H9 (cell line): ENCODE measurements around the gene ASCC1. TPM values are rescaled to one million over a fixed set of nuclear protein-coding genes. Genes with fewer than 3 reads are reported as not detected.

Source experiments
- DNase-seq: peaks from one replicate; pipeline ENCODE4 v3.0.0-alpha.2; 2017
- H2AFZ ChIP-seq: one replicate; pipeline ENCODE4 v1.6.1; 2013; ENCODE audit warnings: mild to moderate bottlenecking, low read length, control low read depth, moderate library complexity
- H2AK5ac ChIP-seq: 2 replicates; pipeline ENCODE4 v1.6.1; 2013; ENCODE audit warnings: low read length, control low read depth, mixed read lengths; ENCODE audit not compliant: insufficient read length
- H2BK120ac ChIP-seq: one replicate; pipeline ENCODE4 v1.6.1; 2013; ENCODE audit warnings: low read depth, mild to moderate bottlenecking, low read length, control low read depth, inconsistent platforms; ENCODE audit not compliant: poor library complexity, severe bottlenecking
- H2BK12ac ChIP-seq: 2 replicates; pipeline ENCODE4 v1.6.1; 2013; ENCODE audit warnings: low read length, control low read depth, mixed read lengths, low read depth; ENCODE audit not compliant: insufficient read length
- H2BK15ac ChIP-seq: 2 replicates; pipeline ENCODE4 v1.6.1; 2013; ENCODE audit warnings: low read depth, low read length, control low read depth
- H2BK20ac ChIP-seq: one replicate; pipeline ENCODE4 v1.6.1; 2013; ENCODE audit warnings: low read depth, mild to moderate bottlenecking, low read length, control low read depth, inconsistent platforms; ENCODE audit not compliant: poor library complexity, severe bottlenecking
- H2BK5ac ChIP-seq: 2 replicates; pipeline ENCODE4 v1.6.1; 2013; ENCODE audit warnings: low read length, control low read depth, mixed read lengths; ENCODE audit not compliant: insufficient read length
- H3K14ac ChIP-seq: 2 replicates; pipeline ENCODE4 v1.6.1; 2013; ENCODE audit warnings: low read length, control low read depth; ENCODE audit not compliant: insufficient read depth
- H3K18ac ChIP-seq: 2 replicates; pipeline ENCODE4 v1.6.1; 2013; ENCODE audit warnings: low read depth, mild to moderate bottlenecking, mixed read lengths, low read length, control low read depth; ENCODE audit not compliant: insufficient read length
- H3K23ac ChIP-seq: 2 replicates; pipeline ENCODE4 v1.6.1; 2013; ENCODE audit warnings: low read length, control low read depth, mixed read lengths, low read depth; ENCODE audit not compliant: insufficient read length
- H3K23me2 ChIP-seq: 2 replicates; pipeline ENCODE4 v1.6.1; 2013; ENCODE audit warnings: low read depth, mild to moderate bottlenecking, mixed read lengths, low read length, control low read depth; ENCODE audit not compliant: insufficient read length, poor library complexity, severe bottlenecking
- H3K27ac ChIP-seq: 2 replicates; pipeline ENCODE4 v1.5.1; 2013; ENCODE audit warnings: low read length, control low read depth, mixed read lengths, low read depth; ENCODE audit not compliant: insufficient read length
- H3K27me3 ChIP-seq: 2 replicates; pipeline ENCODE4 v1.6.1; 2013; ENCODE audit warnings: low read length, control low read depth, inconsistent platforms; ENCODE audit not compliant: insufficient read depth
- H3K4ac ChIP-seq: 2 replicates; pipeline ENCODE4 v1.6.1; 2013; ENCODE audit warnings: low read depth, mild to moderate bottlenecking, control low read depth, inconsistent platforms, low read length, moderate library complexity
- H3K4me1 ChIP-seq: 2 replicates; pipeline ENCODE4 v1.6.1; 2013; ENCODE audit warnings: low read length, control low read depth, inconsistent platforms; ENCODE audit not compliant: insufficient read depth
- H3K4me2 ChIP-seq: 2 replicates; pipeline ENCODE4 v1.6.1; 2013; ENCODE audit warnings: low read length, control low read depth, mixed read lengths; ENCODE audit not compliant: insufficient read length, insufficient read depth
- H3K56ac ChIP-seq: 2 replicates; pipeline ENCODE4 v1.6.1; 2013; ENCODE audit warnings: low read depth, mild to moderate bottlenecking, mixed read lengths, low read length, control low read depth; ENCODE audit not compliant: insufficient read length
- H3K79me1 ChIP-seq: 2 replicates; pipeline ENCODE4 v1.6.1; 2013; ENCODE audit warnings: low read depth, mild to moderate bottlenecking, moderate library complexity, low read length, control low read depth, inconsistent platforms; ENCODE audit not compliant: insufficient read depth, poor library complexity, severe bottlenecking
- H3K79me2 ChIP-seq: 2 replicates; pipeline ENCODE4 v1.6.1; 2013; ENCODE audit warnings: low read length, control low read depth, inconsistent platforms; ENCODE audit not compliant: insufficient read depth
- H3K9ac ChIP-seq: 2 replicates; pipeline ENCODE4 v1.6.1; 2013; ENCODE audit warnings: low read length, control low read depth, mixed read lengths; ENCODE audit not compliant: insufficient read length; ENCODE audit errors: extremely low read depth
- H3K9me3 ChIP-seq: one replicate; pipeline ENCODE4 v1.6.1; 2013; ENCODE audit warnings: low read depth, low read length, inconsistent platforms; ENCODE audit not compliant: control insufficient read depth
- H3T11ph ChIP-seq: one replicate; pipeline ENCODE4 v1.6.1; 2013; ENCODE audit warnings: mild to moderate bottlenecking, low read length, control low read depth, inconsistent platforms
- H4K20me1 ChIP-seq: one replicate; pipeline ENCODE4 v1.6.1; 2013; ENCODE audit not compliant: control insufficient read depth, insufficient read length, insufficient read depth
- H4K5ac ChIP-seq: 2 replicates; pipeline ENCODE4 v1.6.1; 2013; ENCODE audit warnings: low read depth, mild to moderate bottlenecking, mixed read lengths, low read length, control low read depth; ENCODE audit not compliant: insufficient read length
- H4K8ac ChIP-seq: replicated peaks from 2 replicates; pipeline ENCODE4 v1.6.1; 2013; ENCODE audit warnings: low read length, control low read depth, mixed read lengths, low read depth; ENCODE audit not compliant: insufficient read length
- H4K91ac ChIP-seq: 2 replicates; pipeline ENCODE4 v1.6.1; 2013; ENCODE audit warnings: low read depth, mild to moderate bottlenecking, moderate library complexity, mixed read lengths, low read length, control low read depth; ENCODE audit not compliant: insufficient read length
- H3K27ac Mint-ChIP-seq, 3 experiments: 2 replicates in 2 of 3; 3 replicates in 1 of 3; pipeline ENCODE4 v1.8.0; 2020 to 2021; ENCODE audit warnings: mixed read lengths in 3 of 3, mild to moderate bottlenecking in 1 of 3, moderate library complexity in 1 of 3
- H3K27me3 Mint-ChIP-seq: 2 replicates; pipeline ENCODE4 v1.8.0; 2021; ENCODE audit warnings: low read depth, mild to moderate bottlenecking, moderate library complexity, mixed read lengths
- H3K36me3 Mint-ChIP-seq, 3 experiments: 2 replicates in 2 of 3; 3 replicates in 1 of 3; pipeline ENCODE4 v1.8.0; 2020 to 2021; ENCODE audit warnings: low read depth in 3 of 3, mixed read lengths in 3 of 3; ENCODE audit not compliant: insufficient read depth in 1 of 3
- H3K4me1 Mint-ChIP-seq, 2 experiments: 2 replicates each; pipeline ENCODE4 v1.8.0; 2020; ENCODE audit warnings: mixed read lengths in 2 of 2
- H3K4me3 Mint-ChIP-seq, 2 experiments: 2 replicates in 1 of 2; 3 replicates in 1 of 2; pipeline ENCODE4 v1.8.0; 2020 to 2021; ENCODE audit warnings: mild to moderate bottlenecking in 2 of 2, mixed read lengths in 2 of 2, moderate library complexity in 1 of 2
- H3K9me3 Mint-ChIP-seq, 2 experiments: 2 replicates in 1 of 2; 3 replicates in 1 of 2; pipeline ENCODE4 v1.8.0; 2020; ENCODE audit warnings: mild to moderate bottlenecking in 2 of 2, mixed read lengths in 2 of 2, moderate library complexity in 1 of 2
- WGBS: extraction: QIAGEN DNeasy Blood & Tissue Kit; methylation state at CpG from one replicate; pipeline ENCODE4 v1.1.7; 2013; ENCODE audit warnings: missing lambda C conversion rate, low lambda C conversion rate, mixed read lengths; ENCODE audit not compliant: insufficient read length; ENCODE audit errors: extremely low coverage; 5-methylcytosine and 5-hydroxymethylcytosine counted together
- total RNA-seq: library from RNA; stranded (reverse); gene quantifications from 2 replicates; pipeline ENCODE4 v1.2.1, GENCODE V29; 2021
- TF ChIP-seq, protein P1 (sequence below): fragments of 200-600 bp; sonication (generic); conservative IDR thresholded peaks from 3 replicates; pipeline ENCODE4 v1.8.0; 2021; ENCODE audit warnings: antibody characterized with exemption, mild to moderate bottlenecking

ASCC1 gene
- total RNA-seq, 1 experiment from 2014 or later = 41.2 TPM

DNA sequence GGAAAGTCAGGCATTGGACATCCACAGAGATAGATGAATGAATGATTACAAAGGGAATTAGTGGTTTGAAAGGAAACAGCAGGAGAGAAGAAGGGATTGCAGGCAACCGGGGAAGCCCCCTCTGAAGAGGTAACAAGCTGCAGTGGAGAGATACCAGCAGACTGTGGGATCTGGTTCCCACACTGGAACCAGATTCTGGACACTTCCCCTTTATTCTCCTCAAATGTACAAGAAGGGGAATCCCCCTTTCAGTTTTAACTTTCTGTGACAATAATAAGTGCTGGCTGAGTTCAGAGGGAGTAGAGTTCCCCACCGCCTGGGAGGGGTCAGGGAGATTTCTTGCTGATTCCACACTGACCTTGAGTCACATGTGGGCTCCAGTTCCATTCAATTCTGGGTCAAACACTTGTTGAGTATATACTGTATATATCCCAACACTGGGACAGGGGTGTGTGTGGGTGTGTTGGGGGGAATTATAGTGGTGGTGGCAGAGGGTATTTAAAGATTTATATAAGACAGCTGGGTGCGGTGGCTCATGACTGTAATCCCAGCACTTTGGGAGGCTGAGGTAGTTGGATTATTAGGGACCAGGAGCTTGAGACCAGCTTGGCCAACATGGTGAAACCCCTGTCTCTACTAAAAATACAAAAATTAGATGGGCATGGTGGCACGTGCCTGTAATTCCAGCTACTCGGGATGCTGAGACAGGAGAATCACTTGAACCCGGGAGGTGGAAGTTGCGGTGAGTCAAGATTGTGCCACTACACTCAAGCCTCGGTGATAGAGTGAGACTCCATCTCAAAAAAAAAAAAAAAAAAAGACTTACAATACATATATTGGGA lies 41.2 kb upstream of the ASCC1 start:
- Histone ChIP-seq H4K91ac (no peak overlapping the region), H3K23me2 (peaks cover 4% of the 10 kb centered on the region), H2AFZ (no peak overlapping the region), H3K79me2 (no peaks in the 10 kb centered on the region), H2BK20ac (no peak overlapping the region), H2BK12ac (no peak overlapping the region), H3K4me2 (no peak overlapping the region), H4K8ac (no peak overlapping the region), H3K9me3 (no peaks in the 10 kb centered on the region), H3K9ac (no peak overlapping the region), H4K5ac (no peak overlapping the region), H2AK5ac (no peak overlapping the region), H3K18ac (no peak overlapping the region), H3K56ac (no peak overlapping the region), H2BK5ac (no peak overlapping the region), H3K14ac (no peak overlapping the region), H2BK15ac (no peak overlapping the region), H3K4ac (no peak overlapping the region), H3K27me3 (no peaks in the 10 kb centered on the region), H3K79me1 (no peaks in the 10 kb centered on the region), H3K4me1 (peaks cover 11% of the 10 kb centered on the region), H4K20me1 (no peaks in the 10 kb centered on the region), H3T11ph (no peak overlapping the region), H3K27ac (no peak overlapping the region), H2BK120ac (no peak overlapping the region), H3K23ac (no peak overlapping the region)
- Mint-ChIP-seq H3K9me3 (no peaks in the 10 kb centered on the region; a peak in 1 of 5 replicates), H3K4me3 (no peak overlapping the region), H3K27me3 (no peaks in the 10 kb centered on the region), H3K27ac (peak overlapping the region; percentile 46 to 79 (median 64); a peak in 4 of 7 replicates), H3K36me3 (no peaks in the 10 kb centered on the region), H3K4me1 (peaks cover 47 to 59% of the 10 kb centered on the region in 2 experiments)
- no CpG with 5 or more reads among the region's 8 CpGs for WGBS
- TF ChIP-seq, protein P1, sequence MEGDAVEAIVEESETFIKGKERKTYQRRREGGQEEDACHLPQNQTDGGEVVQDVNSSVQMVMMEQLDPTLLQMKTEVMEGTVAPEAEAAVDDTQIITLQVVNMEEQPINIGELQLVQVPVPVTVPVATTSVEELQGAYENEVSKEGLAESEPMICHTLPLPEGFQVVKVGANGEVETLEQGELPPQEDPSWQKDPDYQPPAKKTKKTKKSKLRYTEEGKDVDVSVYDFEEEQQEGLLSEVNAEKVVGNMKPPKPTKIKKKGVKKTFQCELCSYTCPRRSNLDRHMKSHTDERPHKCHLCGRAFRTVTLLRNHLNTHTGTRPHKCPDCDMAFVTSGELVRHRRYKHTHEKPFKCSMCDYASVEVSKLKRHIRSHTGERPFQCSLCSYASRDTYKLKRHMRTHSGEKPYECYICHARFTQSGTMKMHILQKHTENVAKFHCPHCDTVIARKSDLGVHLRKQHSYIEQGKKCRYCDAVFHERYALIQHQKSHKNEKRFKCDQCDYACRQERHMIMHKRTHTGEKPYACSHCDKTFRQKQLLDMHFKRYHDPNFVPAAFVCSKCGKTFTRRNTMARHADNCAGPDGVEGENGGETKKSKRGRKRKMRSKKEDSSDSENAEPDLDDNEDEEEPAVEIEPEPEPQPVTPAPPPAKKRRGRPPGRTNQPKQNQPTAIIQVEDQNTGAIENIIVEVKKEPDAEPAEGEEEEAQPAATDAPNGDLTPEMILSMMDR = no peak
- DNase-seq = no peak
